OCI-LY7 (cell line): ENCODE data around the gene P2RX1.

Experiments used
- EZH2phosphoT487 ChIP-seq: fragments of 200-600 bp; sonication (generic); IDR thresholded peaks from 2 replicates; pipeline ENCODE4 v1.6.1; 2018; ENCODE audit warnings: low read depth, borderline replicate concordance, mild to moderate bottlenecking, mixed run types, antibody characterized with exemption, low read length, moderate library complexity, mixed read lengths
- TF ChIP-seq, protein P1 (sequence below): fragments of 200-600 bp; sonication (generic); conservative IDR thresholded peaks from 2 replicates; pipeline ENCODE4 v1.5.1; 2014; ENCODE audit warnings: mild to moderate bottlenecking, antibody characterized with exemption, low read length, moderate library complexity, mixed read lengths

DNA sequence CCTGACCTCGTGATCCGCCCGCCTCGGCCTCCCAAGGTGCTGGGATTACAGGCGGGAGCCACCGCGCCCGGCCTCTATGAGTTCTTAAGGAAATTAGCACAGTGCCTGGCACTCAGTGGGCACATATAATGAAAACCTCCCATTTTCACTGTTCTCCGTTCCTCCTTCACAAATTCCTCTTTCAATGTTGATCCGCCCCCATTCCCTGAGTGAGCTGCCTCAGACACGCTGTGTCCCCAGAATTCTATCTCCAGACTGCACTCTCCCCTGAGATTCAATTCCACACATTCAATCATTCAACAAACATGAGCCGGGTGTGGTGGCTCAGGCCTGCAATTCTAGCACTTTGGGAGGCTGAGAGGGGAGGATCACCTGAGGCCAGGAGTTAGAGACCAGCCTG lies 7.0 kb downstream of the P2RX1 start:
- TF ChIP-seq, protein P1, sequence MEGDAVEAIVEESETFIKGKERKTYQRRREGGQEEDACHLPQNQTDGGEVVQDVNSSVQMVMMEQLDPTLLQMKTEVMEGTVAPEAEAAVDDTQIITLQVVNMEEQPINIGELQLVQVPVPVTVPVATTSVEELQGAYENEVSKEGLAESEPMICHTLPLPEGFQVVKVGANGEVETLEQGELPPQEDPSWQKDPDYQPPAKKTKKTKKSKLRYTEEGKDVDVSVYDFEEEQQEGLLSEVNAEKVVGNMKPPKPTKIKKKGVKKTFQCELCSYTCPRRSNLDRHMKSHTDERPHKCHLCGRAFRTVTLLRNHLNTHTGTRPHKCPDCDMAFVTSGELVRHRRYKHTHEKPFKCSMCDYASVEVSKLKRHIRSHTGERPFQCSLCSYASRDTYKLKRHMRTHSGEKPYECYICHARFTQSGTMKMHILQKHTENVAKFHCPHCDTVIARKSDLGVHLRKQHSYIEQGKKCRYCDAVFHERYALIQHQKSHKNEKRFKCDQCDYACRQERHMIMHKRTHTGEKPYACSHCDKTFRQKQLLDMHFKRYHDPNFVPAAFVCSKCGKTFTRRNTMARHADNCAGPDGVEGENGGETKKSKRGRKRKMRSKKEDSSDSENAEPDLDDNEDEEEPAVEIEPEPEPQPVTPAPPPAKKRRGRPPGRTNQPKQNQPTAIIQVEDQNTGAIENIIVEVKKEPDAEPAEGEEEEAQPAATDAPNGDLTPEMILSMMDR = no peak
- TF ChIP-seq EZH2phosphoT487 = no peak
